Measurements from ENCODE around the gene TMEM131L.
A peak's percentile ranks its signal among the peaks of the same experiment; 100 is the strongest.
"Not testable (repeated sequence)": the region's sequence is repeated elsewhere in the genome, so short reads cannot be mapped to it uniquely, and the experiment has no call there.

Gene TMEM131L

GRCh38 chr4:153499005-153499404 is 32.8 kb downstream of the TMEM131L start:
- no peak for FAIRE-seq
- TF ChIP-seq POLR2AphosphoS5 (IDR thresholded peaks at IDR 0.05; ENCODE audit: low read depth, low read length), result no peak
- TF ChIP-seq TAF1 (IDR thresholded peaks at IDR 0.05; ENCODE audit: borderline replicate concordance, low read depth, low read length), result no peak
- no peak for TF ChIP-seq POLR2A (IDR thresholded peaks at IDR 0.05; ENCODE audit: low read depth, low read length)
- no peak for DNase-seq (ENCODE audit: insufficient read length)

GRCh38 chr4:153501578-153501977 is 35.4 kb downstream of the TMEM131L start:
- DNase-seq (ENCODE audit: insufficient read length), result no peak
- FAIRE-seq, result no peak
- TF ChIP-seq POLR2AphosphoS5 (IDR thresholded peaks at IDR 0.05; ENCODE audit: low read depth, low read length) (no peak), POLR2A (IDR thresholded peaks at IDR 0.05; ENCODE audit: low read depth, low read length) (no peak), TAF1 (IDR thresholded peaks at IDR 0.05; ENCODE audit: borderline replicate concordance, low read depth, low read length) (no peak)

GRCh38 chr4:153502584-153502983 is 36.4 kb downstream of the TMEM131L start:
- TF ChIP-seq TAF1 (IDR thresholded peaks at IDR 0.05; ENCODE audit: borderline replicate concordance, low read depth, low read length) (no peak), POLR2AphosphoS5 (IDR thresholded peaks at IDR 0.05; ENCODE audit: low read depth, low read length) (no peak), POLR2A (IDR thresholded peaks at IDR 0.05; ENCODE audit: low read depth, low read length) (no peak)
- no peak for DNase-seq (ENCODE audit: insufficient read length)
- no peak for FAIRE-seq

GRCh38 chr4:153506341-153507309 is 40.5 kb downstream of the TMEM131L start:
- DNase-seq (ENCODE audit: insufficient read length), result no peak
- TF ChIP-seq POLR2AphosphoS5 (IDR thresholded peaks at IDR 0.05; ENCODE audit: low read depth, low read length) (no peak), POLR2A (IDR thresholded peaks at IDR 0.05; ENCODE audit: low read depth, low read length) (no peak), TAF1 (IDR thresholded peaks at IDR 0.05; ENCODE audit: borderline replicate concordance, low read depth, low read length) (no peak)
- no peak for FAIRE-seq

GRCh38 chr4:153507310-153508073 is 41.3 kb downstream of the TMEM131L start:
- DNase-seq (ENCODE audit: insufficient read length), result no peak
- peak; percentile 21 for FAIRE-seq
- no peak for TF ChIP-seq POLR2A (IDR thresholded peaks at IDR 0.05; ENCODE audit: low read depth, low read length)
- TF ChIP-seq POLR2AphosphoS5 (IDR thresholded peaks at IDR 0.05; ENCODE audit: low read depth, low read length), result no peak
- no peak for TF ChIP-seq TAF1 (IDR thresholded peaks at IDR 0.05; ENCODE audit: borderline replicate concordance, low read depth, low read length)

GRCh38 chr4:153509212-153509611 is 43.1 kb downstream of the TMEM131L start:
- not testable (repeated sequence) for FAIRE-seq; DNase-seq (ENCODE audit: insufficient read length)

- TF ChIP-seq TAF1 (IDR thresholded peaks at IDR 0.05; ENCODE audit: borderline replicate concordance, low read depth, low read length) (no peak), POLR2AphosphoS5 (IDR thresholded peaks at IDR 0.05; ENCODE audit: low read depth, low read length) (no peak), POLR2A (IDR thresholded peaks at IDR 0.05; ENCODE audit: low read depth, low read length) (no peak)
- FAIRE-seq, result no peak
- no peak for DNase-seq (ENCODE audit: insufficient read length)
These were observed 43.6 kb downstream of the TMEM131L start for GRCh38 chr4:153509724-153510123.

GRCh38 chr4:153510252-153511001 is 44.3 kb downstream of the TMEM131L start:
- DNase-seq (ENCODE audit: insufficient read length) (no peak), FAIRE-seq (no peak)
- TF ChIP-seq TAF1 (IDR thresholded peaks at IDR 0.05; ENCODE audit: borderline replicate concordance, low read depth, low read length), result no peak
- TF ChIP-seq POLR2A (IDR thresholded peaks at IDR 0.05; ENCODE audit: low read depth, low read length), result no peak; the same call in 1 of the 2 replicates
- no peak for TF ChIP-seq POLR2AphosphoS5 (IDR thresholded peaks at IDR 0.05; ENCODE audit: low read depth, low read length)

- no peak for TF ChIP-seq POLR2AphosphoS5 (IDR thresholded peaks at IDR 0.05; ENCODE audit: low read depth, low read length)
- no peak for TF ChIP-seq POLR2A (IDR thresholded peaks at IDR 0.05; ENCODE audit: low read depth, low read length)
- TF ChIP-seq TAF1 (IDR thresholded peaks at IDR 0.05; ENCODE audit: borderline replicate concordance, low read depth, low read length), result no peak
- FAIRE-seq, result no peak
- DNase-seq (ENCODE audit: insufficient read length), result no peak
These were observed 44.9 kb downstream of the TMEM131L start for GRCh38 chr4:153511104-153511503.

- FAIRE-seq, result no peak
- DNase-seq (ENCODE audit: insufficient read length), result no peak
- no peak for TF ChIP-seq POLR2A (IDR thresholded peaks at IDR 0.05; ENCODE audit: low read depth, low read length)
- no peak for TF ChIP-seq POLR2AphosphoS5 (IDR thresholded peaks at IDR 0.05; ENCODE audit: low read depth, low read length)
- TF ChIP-seq TAF1 (IDR thresholded peaks at IDR 0.05; ENCODE audit: borderline replicate concordance, low read depth, low read length), result no peak
These were observed 46.1 kb downstream of the TMEM131L start for GRCh38 chr4:153512162-153512852.

Data from GM12892 (cell line).